Ovary (tissue), 9 donors: ENCODE measurements around the gene SORCS2. TPM values are rescaled to one million over a fixed set of nuclear protein-coding genes. Genes with fewer than 3 reads are reported as not detected.

Experiments
- DNase-seq, 5 donors: peaks; one replicate each; pipeline ENCODE4 v3.0.0-alpha.2; 2019 to 2020
- H3K27ac ChIP-seq, 2 donors: fragments of 200-600 bp; one replicate each; pipeline versions ENCODE4 v1.5.1 to v1.8.0; 2019 to 2022
- H3K27me3 ChIP-seq: fragments of 200-600 bp; one replicate; pipeline ENCODE4 v1.8.0; 2022
- H3K36me3 ChIP-seq: fragments of 200-600 bp; sonication (generic); one replicate; pipeline ENCODE4 v1.5.1; 2019
- H3K4me1 ChIP-seq: one replicate; pipeline ENCODE4 v1.8.1; 2013; ENCODE audit warnings: mild to moderate bottlenecking, moderate library complexity; ENCODE audit not compliant: insufficient read depth
- H3K4me3 ChIP-seq: fragments of 200-600 bp; sonication (generic); one replicate; pipeline ENCODE4 v1.5.1; 2017
- H3K9me3 ChIP-seq, 2 donors: fragments of 200-600 bp in 1 of 2; sonication (generic) in 1 of 2; one replicate each; pipeline versions ENCODE4 v1.5.1 to v1.8.1; 2013 to 2019; ENCODE audit warnings: mild to moderate bottlenecking in 1 of 2, moderate library complexity in 1 of 2
- EP300 ChIP-seq: sonication (generic); formaldehyde crosslinking; IDR thresholded peaks from one replicate; pipeline ENCODE4 v1.6.1; 2017; ENCODE audit warnings: antibody characterized with exemption
- POLR2A ChIP-seq: fragments of 450-650 bp; IDR thresholded peaks from one replicate; pipeline ENCODE4 v1.6.1; 2017; ENCODE audit warnings: antibody characterized with exemption, mild to moderate bottlenecking, moderate library complexity
- WGBS, 3 donors: extraction: QIAGEN DNeasy Blood & Tissue Kit in 1 of 3; methylation state at CpG; one replicate each; pipeline versions ENCODE4 v1.1.5 to v1.1.7; 2013 to 2017; 5-methylcytosine and 5-hydroxymethylcytosine counted together
- intact Hi-C, 4 donors: fragments of 100-400 bp; cut with DNase I; formaldehyde crosslinking; loops; one replicate each; pipeline versions ENCODE4 v1.11.0 to v1.15.1; 2022 to 2023
- polyA plus RNA-seq, 2 donors: library from polyadenylated mRNA; stranded (reverse); fragments of 200-250 nt in 1 of 2; fragments of 350-450 nt in 1 of 2; fragmentation: Illumina TruSeq in 1 of 2; extraction: RNeasy Lipid Tissue Mini Kit (QIAGEN cat#74804) in 1 of 2; gene quantifications; one replicate each; pipeline ENCODE4 v1.2.3, GENCODE V29; 2013 to 2014
- total RNA-seq, 7 donors: library from RNA; depleted of rRNA in 2 of 7; stranded (reverse); fragments of >200 nt in 2 of 7; fragmentation: NEBNext Ultra II Directional in 3 of 7; extraction: Animal tissue kit (Norgen Biotek cat#: 25700) in 3 of 7; gene quantifications; one replicate each; pipeline versions ENCODE4 v1.1.0 to v1.2.4, GENCODE V29; 2016 to 2023
- TF ChIP-seq, protein P1 (sequence below), 3 donors: fragments of 450-650 bp in 2 of 3; fragments of 200-600 bp in 1 of 3; IDR thresholded peaks; one replicate each; pipeline versions ENCODE4 v1.5.1 to v1.8.0; 2016 to 2022; ENCODE audit warnings: antibody characterized with exemption in 3 of 3, mild to moderate bottlenecking in 1 of 3
- donor health status: DM: no; HTN: no; CAD: no; lungs with moderate emphysema.
- donor health status: DM: no; HTN: no; CAD: no.
- donor health status: Bipolar disorder and iron deficiency.
- donor health status: DM: yes; HTN: yes; CAD: no.
- donor health status: DM: no; HTN: no; CAD: no.
- donor health status: DM: yes; HTN: yes; CAD: no.

SORCS2 gene
- total and polyA plus RNA-seq, 9 donors = 0.60 to 23.9 (median 7.1) TPM

DNA sequence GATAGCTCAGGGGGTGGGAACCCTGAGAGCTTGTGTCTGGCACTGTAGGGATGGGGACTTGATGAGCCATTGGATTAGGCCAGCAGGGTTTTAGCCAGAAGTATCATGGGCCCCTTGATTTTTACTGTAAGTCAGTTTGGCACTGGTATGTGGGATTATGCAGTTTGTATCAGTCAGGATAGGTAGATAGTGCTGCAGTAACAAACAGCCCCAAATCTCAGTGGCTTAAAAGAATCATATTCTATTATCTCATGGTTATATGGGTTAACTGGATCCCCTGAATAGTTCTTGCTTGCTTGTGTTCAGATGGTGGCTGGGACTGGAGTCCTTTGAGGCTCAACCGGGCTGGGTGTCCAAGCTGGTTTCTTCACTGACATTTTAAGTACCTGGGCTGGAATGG lies 56.5 kb downstream of the SORCS2 start:
- peaks cover 9% of the 10 kb centered on the region for H3K4me1 ChIP-seq

DNA sequence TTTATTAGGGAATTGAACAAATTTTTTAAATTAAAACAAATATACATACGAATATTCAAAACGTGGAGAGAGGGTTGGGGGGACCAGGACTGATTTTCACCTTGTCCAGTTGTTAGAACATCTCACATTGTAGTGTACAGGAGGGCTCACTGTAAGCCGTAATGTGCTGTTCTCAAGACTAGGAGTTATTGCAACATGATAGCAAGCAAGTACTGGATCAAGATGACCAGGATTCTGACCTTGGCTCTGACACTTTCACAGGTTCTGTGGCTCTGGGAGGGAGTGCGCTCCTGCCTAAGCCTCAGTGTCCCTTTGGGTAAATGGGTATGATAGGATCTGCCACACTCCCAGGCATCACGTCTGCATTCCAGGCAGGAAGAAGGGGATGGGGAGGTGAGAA lies 59.0 kb downstream of the SORCS2 start:
- peaks cover 9% of the 10 kb centered on the region for H3K4me1 ChIP-seq
- no peaks in the 10 kb centered on the region for H3K9me3 ChIP-seq
- no peaks in the 10 kb centered on the region for H3K36me3 ChIP-seq
- H3K4me3 ChIP-seq = no peak overlapping the region
- 69 to 90% (median 83%) methylated on average over 5 of the region's 5 CpGs for WGBS, 3 donors
- H3K27ac ChIP-seq = no peak overlapping the region
- DNase-seq = no peak
- intact Hi-C loops = loop anchor here in 1 of 4 donors (5.0 kb wide), 1 partner anchor 44 kb away; no protein-coding TSS in a partner anchor
- H3K27me3 ChIP-seq = no peaks in the 10 kb centered on the region
- TF ChIP-seq, protein P1, sequence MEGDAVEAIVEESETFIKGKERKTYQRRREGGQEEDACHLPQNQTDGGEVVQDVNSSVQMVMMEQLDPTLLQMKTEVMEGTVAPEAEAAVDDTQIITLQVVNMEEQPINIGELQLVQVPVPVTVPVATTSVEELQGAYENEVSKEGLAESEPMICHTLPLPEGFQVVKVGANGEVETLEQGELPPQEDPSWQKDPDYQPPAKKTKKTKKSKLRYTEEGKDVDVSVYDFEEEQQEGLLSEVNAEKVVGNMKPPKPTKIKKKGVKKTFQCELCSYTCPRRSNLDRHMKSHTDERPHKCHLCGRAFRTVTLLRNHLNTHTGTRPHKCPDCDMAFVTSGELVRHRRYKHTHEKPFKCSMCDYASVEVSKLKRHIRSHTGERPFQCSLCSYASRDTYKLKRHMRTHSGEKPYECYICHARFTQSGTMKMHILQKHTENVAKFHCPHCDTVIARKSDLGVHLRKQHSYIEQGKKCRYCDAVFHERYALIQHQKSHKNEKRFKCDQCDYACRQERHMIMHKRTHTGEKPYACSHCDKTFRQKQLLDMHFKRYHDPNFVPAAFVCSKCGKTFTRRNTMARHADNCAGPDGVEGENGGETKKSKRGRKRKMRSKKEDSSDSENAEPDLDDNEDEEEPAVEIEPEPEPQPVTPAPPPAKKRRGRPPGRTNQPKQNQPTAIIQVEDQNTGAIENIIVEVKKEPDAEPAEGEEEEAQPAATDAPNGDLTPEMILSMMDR (IDR thresholded peaks at IDR 0.05) = no peak
- TF ChIP-seq POLR2A (no peak), EP300 (no peak)

More for the DNA sequence above, 56.5 kb downstream of the SORCS2 start:
- 89 to 100% (median 95%) methylated on average over 1 of the region's 1 CpG for WGBS, 3 donors
- Histone ChIP-seq H3K27me3 (no peaks in the 10 kb centered on the region), H3K27ac (no peak overlapping the region), H3K9me3 (no peaks in the 10 kb centered on the region), H3K4me3 (no peak overlapping the region), H3K36me3 (no peaks in the 10 kb centered on the region)
- no peak for TF ChIP-seq POLR2A
- TF ChIP-seq, protein P1 (IDR thresholded peaks at IDR 0.05) = no peak
- TF ChIP-seq EP300 = no peak
- no peak for DNase-seq
- intact Hi-C loops = no loop called here

DNA sequence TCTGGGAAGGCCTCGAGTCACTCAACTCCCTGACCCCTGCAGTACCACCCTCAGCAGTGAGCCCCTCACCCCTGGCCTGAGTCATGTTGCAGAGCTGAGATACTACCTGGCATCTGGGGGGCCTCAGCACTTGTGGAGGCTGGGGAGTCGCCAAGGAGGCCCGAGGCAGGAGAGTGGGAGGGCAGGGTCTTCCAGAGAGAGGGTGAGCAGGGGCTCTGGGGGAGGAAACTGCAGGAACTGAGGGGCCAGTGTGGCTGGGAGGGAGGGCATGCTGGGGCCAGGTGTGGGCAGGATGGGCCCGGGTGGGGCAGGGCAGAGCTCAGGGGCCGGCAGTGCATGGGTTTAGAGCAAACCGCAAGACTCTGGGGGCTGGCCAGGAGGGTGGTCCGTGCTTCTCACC lies 59.7 kb downstream of the SORCS2 start:
- intact Hi-C loops = loop anchor here in 1 of 4 donors (5.0 kb wide), 1 partner anchor 45 kb away; no protein-coding TSS in a partner anchor
- TF ChIP-seq EP300 (no peak), POLR2A (no peak)
- TF ChIP-seq, protein P1 (IDR thresholded peaks at IDR 0.05) = no peak
- 47 to 53% (median 50%) methylated on average over 7 of the region's 7 CpGs for WGBS, 3 donors
- no peak for DNase-seq
- Histone ChIP-seq H3K4me1 (peaks cover 9% of the 10 kb centered on the region), H3K9me3 (no peaks in the 10 kb centered on the region), H3K4me3 (no peak overlapping the region), H3K36me3 (no peaks in the 10 kb centered on the region), H3K27me3 (no peaks in the 10 kb centered on the region), H3K27ac (no peak overlapping the region)

- no peaks in the 10 kb centered on the region for H3K9me3 ChIP-seq
- DNase-seq = no peak
- 78 to 86% (median 80%) methylated on average over 15 of the region's 15 CpGs for WGBS, 3 donors
- intact Hi-C loops = loop anchor here in 1 of 4 donors (5.0 kb wide), 1 partner anchor 45 kb away; no protein-coding TSS in a partner anchor
- no peak overlapping the region for H3K4me3 ChIP-seq
- TF ChIP-seq, protein P1 (IDR thresholded peaks at IDR 0.05) = no peak
- TF ChIP-seq EP300 = no peak
- TF ChIP-seq POLR2A = no peak
- peaks cover 8% of the 10 kb centered on the region for H3K4me1 ChIP-seq
- H3K27ac ChIP-seq = no peak overlapping the region
- no peaks in the 10 kb centered on the region for H3K27me3 ChIP-seq
- no peaks in the 10 kb centered on the region for H3K36me3 ChIP-seq
Observed at GRCh38 chr4:7252510-7253340, 60.4 kb downstream of the SORCS2 start.
